K562 treated with DMSO at 1 percent for 12 hours (cell line): ENCODE measurements around the gene PHOX2A. TPM values are rescaled to one million over a fixed set of nuclear protein-coding genes. Genes with fewer than 3 reads are reported as not detected.

Experiments
- total RNA-seq: library from RNA; unstranded; fragments of 300-600 nt; gene quantifications from 2 replicates; pipeline ENCODE4 v1.2.3, GENCODE V29; 2022; ENCODE audit not compliant: insufficient read depth

The PHOX2A gene
- not detected in 2 replicates for total RNA-seq

GRCh38 chr11:72244060-72244360, at the start of gene PHOX2A:
PHOX2A (minus strand) TSS chr11:72244176; CDS start chr11:72244004, 172 bp downstream.

GRCh38 chr11:72224564-72225410, 19.2 kb downstream of the PHOX2A start, which contains the start of gene INPPL1:
INPPL1 (plus strand) TSS chr11:72224767; CDS start chr11:72224985, 218 bp downstream.

GRCh38 chr11:72216638-72217037, 27.3 kb downstream of the PHOX2A start, which contains the start of gene FOLR2:
FOLR2 (plus strand) TSS chr11:72216794; CDS start chr11:72218585, 1,791 bp downstream.

DNA sequence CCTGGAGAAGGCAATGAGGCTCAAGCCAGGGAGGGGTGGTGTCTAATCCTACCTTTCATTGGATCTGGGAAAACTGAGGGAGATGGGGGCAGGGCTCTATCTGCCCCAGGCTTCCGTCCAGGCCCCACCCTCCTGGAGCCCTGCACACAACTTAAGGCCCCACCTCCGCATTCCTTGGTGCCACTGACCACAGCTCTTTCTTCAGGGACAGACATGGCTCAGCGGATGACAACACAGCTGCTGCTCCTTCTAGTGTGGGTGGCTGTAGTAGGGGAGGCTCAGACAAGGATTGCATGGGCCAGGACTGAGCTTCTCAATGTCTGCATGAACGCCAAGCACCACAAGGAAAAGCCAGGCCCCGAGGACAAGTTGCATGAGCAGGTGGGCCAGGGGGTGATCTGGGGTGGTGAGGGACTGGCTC, 52.0 kb downstream of the PHOX2A start, which contains the start of gene FOLR1:
Gene FOLR1 (plus strand): TSS at position 180 of the 421 bp plus-strand sequence. CDS start 34 bp downstream, at position 214.

Other genes starting within 250 kb of the PHOX2A start
- 4.1 and 11.1 TPM in 2 replicates for gene IL18BP, start 245.3 kb downstream of the PHOX2A start, total RNA-seq
- 67.0 and 140 TPM in 2 replicates for gene NUMA1, start 163.6 kb downstream of the PHOX2A start, total RNA-seq
- 4.2 and 8.4 TPM in 2 replicates for gene LRRC51, start 163.3 kb downstream of the PHOX2A start, total RNA-seq
- 89.8 and 103 TPM in 2 replicates for gene LAMTOR1, start 140.9 kb downstream of the PHOX2A start, total RNA-seq
- not detected in 2 replicates for gene TOMT, start 138.3 kb downstream of the PHOX2A start, total RNA-seq
- 48.3 and 57.6 TPM in 2 replicates for gene ANAPC15, start 131.5 kb downstream of the PHOX2A start, total RNA-seq
- not detected in 2 replicates for gene FOLR3, start 108.5 kb downstream of the PHOX2A start, total RNA-seq
- 17.4 and 22.8 TPM in 2 replicates for gene FOLR1, start 52.0 kb downstream of the PHOX2A start, total RNA-seq
- gene FOLR2, start 27.4 kb downstream of the PHOX2A start, total RNA-seq, result not detected in 2 replicates
- 42.4 and 90.5 TPM in 2 replicates for gene INPPL1, start 19.4 kb downstream of the PHOX2A start, total RNA-seq
- gene CLPB, start 190.4 kb upstream of the PHOX2A start, total RNA-seq, result 7.2 and 15.9 TPM in 2 replicates